ENCODE measurements around the gene RALGPS1.

DNA sequence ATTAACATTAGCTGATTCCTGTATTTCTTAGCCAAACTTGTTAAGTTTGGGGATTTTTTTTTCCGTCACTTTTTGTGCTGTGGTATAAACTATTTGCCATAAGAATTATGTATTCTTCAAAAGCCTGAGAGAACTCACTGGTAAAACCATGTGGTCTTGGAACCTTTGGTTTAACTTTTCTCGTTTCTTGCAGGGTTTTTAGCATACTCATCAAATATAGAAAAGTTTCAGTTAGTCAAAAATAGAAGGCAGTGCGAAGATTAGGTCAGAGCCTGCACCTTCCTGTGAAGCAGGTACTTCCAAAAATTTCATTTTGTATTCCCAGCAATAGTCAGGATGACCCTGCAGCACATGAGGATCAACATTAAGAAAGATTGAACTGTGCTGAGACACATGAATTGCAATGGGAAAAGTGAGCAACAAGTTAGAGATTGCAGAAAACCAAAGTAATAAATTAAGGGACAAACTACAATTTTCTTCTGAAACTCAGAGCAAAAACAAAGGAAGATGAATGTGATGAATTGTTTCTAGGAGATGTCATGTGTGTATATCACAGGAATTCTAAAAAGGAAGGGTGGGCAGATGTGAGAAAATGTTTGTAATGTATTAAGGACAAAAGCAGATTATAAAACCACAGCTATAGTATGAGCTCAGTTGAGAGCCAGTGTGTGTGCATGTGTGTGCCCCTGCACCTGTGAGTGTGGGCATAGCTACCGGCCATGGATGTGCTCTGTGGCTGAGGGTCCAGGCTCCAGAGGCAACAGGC, 105.6 kb downstream of the RALGPS1 start:
- no peak for TF ChIP-seq CTCF (IDR thresholded peaks at IDR 0.05)
- no peak for TF ChIP-seq POLR2A (IDR thresholded peaks at IDR 0.05)
